Activated CD4-positive, alpha-beta T cell treated with anti-CD3 and anti-CD28 coated beads, Interleukin-2, amount 50 U/mL, for 24 hours (primary cell): ENCODE results near the gene HSD17B3.
A peak's percentile ranks its signal among the peaks of the same experiment; 100 is the strongest.
"Not testable (repeated sequence)": the region's sequence is repeated elsewhere in the genome, so short reads cannot be mapped to it uniquely, and the experiment has no call there.

Source experiments
- DNase-seq, 2 donors: peaks; one replicate each; pipeline ENCODE4 v3.0.0-alpha.2; 2020; ENCODE audit warnings: low read depth in 1 of 2, low spot score in 1 of 2

Gene HSD17B3

GRCh38 chr9:96236854-96237550 lies 65.0 kb downstream of the HSD17B3 start:
- no peak for DNase-seq

GRCh38 chr9:96236337-96236736 lies 65.6 kb downstream of the HSD17B3 start:
- not testable (repeated sequence) for DNase-seq

- DNase-seq = no peak
Observed at GRCh38 chr9:96232539-96233241, 69.3 kb downstream of the HSD17B3 start.

- DNase-seq = no peak
Observed at GRCh38 chr9:96232164-96232538, 69.8 kb downstream of the HSD17B3 start.

GRCh38 chr9:96230002-96230401 lies 72.0 kb downstream of the HSD17B3 start:
- DNase-seq = no peak

- no peak for DNase-seq
Observed at GRCh38 chr9:96222132-96222531, 79.8 kb downstream of the HSD17B3 start.

GRCh38 chr9:96219900-96220257 lies 82.1 kb downstream of the HSD17B3 start:
- DNase-seq = no peak

GRCh38 chr9:96219026-96219899 lies 82.7 kb downstream of the HSD17B3 start:
- no peak for DNase-seq

GRCh38 chr9:96217754-96218693 lies 84.0 kb downstream of the HSD17B3 start:
- DNase-seq = peak; percentile 64 to 65

GRCh38 chr9:96217294-96217707 lies 84.7 kb downstream of the HSD17B3 start:
- DNase-seq = no peak

GRCh38 chr9:96216583-96216982 lies 85.4 kb downstream of the HSD17B3 start:
- no peak for DNase-seq

- DNase-seq = no peak
Observed at GRCh38 chr9:96215841-96216240, 86.1 kb downstream of the HSD17B3 start.

- no peak for DNase-seq
Observed at GRCh38 chr9:96214635-96215034, 87.3 kb downstream of the HSD17B3 start.

GRCh38 chr9:96209407-96210271 lies 92.3 kb downstream of the HSD17B3 start:
- no peak for DNase-seq

GRCh38 chr9:96206156-96206751 lies 95.7 kb downstream of the HSD17B3 start:
- DNase-seq = no peak

GRCh38 chr9:96204853-96205252 lies 97.1 kb downstream of the HSD17B3 start:
- DNase-seq = no peak

GRCh38 chr9:96203867-96204501 lies 98.0 kb downstream of the HSD17B3 start:
- no peak for DNase-seq

GRCh38 chr9:96202971-96203780 lies 98.8 kb downstream of the HSD17B3 start:
- DNase-seq = no peak
